Measurements from ENCODE around the gene ADGRV1.

DNA sequence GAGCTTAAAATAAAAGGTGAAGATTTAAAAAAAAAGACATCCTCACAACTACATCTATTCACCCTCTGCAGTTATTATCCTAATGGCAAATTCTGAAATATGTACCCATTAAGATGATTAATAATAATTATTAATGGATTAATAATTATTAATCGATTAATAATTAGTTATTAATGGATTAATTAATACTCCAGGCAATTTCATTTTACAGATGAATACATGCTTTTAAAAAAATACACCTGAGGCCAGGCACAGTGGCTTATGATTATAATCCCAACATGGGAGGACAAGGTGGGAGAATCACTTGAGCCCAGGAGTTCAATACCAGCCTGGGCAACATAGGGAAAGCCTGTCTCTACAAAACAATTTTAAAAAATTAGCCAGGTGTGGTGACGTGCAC is 642.1 kb downstream of the ADGRV1 start:
- TF ChIP-seq, protein P1, sequence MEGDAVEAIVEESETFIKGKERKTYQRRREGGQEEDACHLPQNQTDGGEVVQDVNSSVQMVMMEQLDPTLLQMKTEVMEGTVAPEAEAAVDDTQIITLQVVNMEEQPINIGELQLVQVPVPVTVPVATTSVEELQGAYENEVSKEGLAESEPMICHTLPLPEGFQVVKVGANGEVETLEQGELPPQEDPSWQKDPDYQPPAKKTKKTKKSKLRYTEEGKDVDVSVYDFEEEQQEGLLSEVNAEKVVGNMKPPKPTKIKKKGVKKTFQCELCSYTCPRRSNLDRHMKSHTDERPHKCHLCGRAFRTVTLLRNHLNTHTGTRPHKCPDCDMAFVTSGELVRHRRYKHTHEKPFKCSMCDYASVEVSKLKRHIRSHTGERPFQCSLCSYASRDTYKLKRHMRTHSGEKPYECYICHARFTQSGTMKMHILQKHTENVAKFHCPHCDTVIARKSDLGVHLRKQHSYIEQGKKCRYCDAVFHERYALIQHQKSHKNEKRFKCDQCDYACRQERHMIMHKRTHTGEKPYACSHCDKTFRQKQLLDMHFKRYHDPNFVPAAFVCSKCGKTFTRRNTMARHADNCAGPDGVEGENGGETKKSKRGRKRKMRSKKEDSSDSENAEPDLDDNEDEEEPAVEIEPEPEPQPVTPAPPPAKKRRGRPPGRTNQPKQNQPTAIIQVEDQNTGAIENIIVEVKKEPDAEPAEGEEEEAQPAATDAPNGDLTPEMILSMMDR (IDR thresholded peaks at IDR 0.05; ENCODE audit: borderline replicate concordance, extremely low read depth, low read length, poor library complexity, severe bottlenecking) = no peak
- no peak for TF ChIP-seq EZH2 (IDR thresholded peaks at IDR 0.05; ENCODE audit: borderline replicate concordance, low read depth, low read length, severe bottlenecking)

Measured in DND-41 (cell line).